Trophoblast cell (in vitro differentiated cells and primary cell): ENCODE measurements around the gene ZFP62.
A peak's percentile ranks its signal among the peaks of the same experiment; 100 is the strongest.

Experiments
- DNase-seq, 2 donors: peaks; one replicate each; pipeline ENCODE4 v3.0.0-alpha.2; 2016
- H2AFZ ChIP-seq: 2 replicates; pipeline ENCODE4 v1.6.1; 2013; ENCODE audit warnings: low read length, moderate library complexity, mild to moderate bottlenecking; ENCODE audit not compliant: insufficient read depth, poor library complexity
- H2AK5ac ChIP-seq: 2 replicates; pipeline ENCODE4 v1.6.1; 2013; ENCODE audit warnings: mild to moderate bottlenecking, low read length
- H2BK120ac ChIP-seq: 2 replicates; pipeline ENCODE4 v1.6.1; 2013; ENCODE audit warnings: low read length, mild to moderate bottlenecking, moderate library complexity; ENCODE audit not compliant: insufficient read depth, poor library complexity
- H2BK12ac ChIP-seq: 2 replicates; pipeline ENCODE4 v1.6.1; 2013; ENCODE audit warnings: mild to moderate bottlenecking, low read length, moderate library complexity
- H2BK5ac ChIP-seq: 2 replicates; pipeline ENCODE4 v1.6.1; 2013; ENCODE audit warnings: low read length, low read depth, moderate library complexity, mild to moderate bottlenecking; ENCODE audit not compliant: poor library complexity
- H3K14ac ChIP-seq: 2 replicates; pipeline ENCODE4 v1.6.1; 2013; ENCODE audit warnings: mild to moderate bottlenecking, low read length
- H3K18ac ChIP-seq: 2 replicates; pipeline ENCODE4 v1.6.1; 2013; ENCODE audit warnings: mild to moderate bottlenecking, low read length
- H3K23ac ChIP-seq: 2 replicates; pipeline ENCODE4 v1.6.1; 2013; ENCODE audit warnings: low read length
- H3K27ac ChIP-seq: 2 replicates; pipeline ENCODE4 v1.5.1; 2013; ENCODE audit warnings: low read depth, mild to moderate bottlenecking, inconsistent platforms, low read length, moderate library complexity
- H3K27me3 ChIP-seq: 2 replicates; pipeline ENCODE4 v1.6.1; 2013; ENCODE audit warnings: inconsistent platforms, mild to moderate bottlenecking, low read length, moderate library complexity; ENCODE audit not compliant: insufficient read depth
- H3K36me3 ChIP-seq, 2 experiments: 1 replicate in 1 of 2; 2 replicates in 1 of 2; pipeline ENCODE4 v1.6.1; 2013; ENCODE audit warnings: low read length in 2 of 2, mild to moderate bottlenecking in 2 of 2, moderate library complexity in 1 of 2; ENCODE audit not compliant: insufficient read depth in 2 of 2, control insufficient read depth in 1 of 2
- H3K4ac ChIP-seq: 2 replicates; pipeline ENCODE4 v1.6.1; 2013; ENCODE audit warnings: low read depth, mild to moderate bottlenecking, low read length, moderate library complexity
- H3K4me1 ChIP-seq, 2 experiments: 1 replicate in 1 of 2; 2 replicates in 1 of 2; pipeline ENCODE4 v1.6.1; 2013; ENCODE audit warnings: low read length in 2 of 2, mild to moderate bottlenecking in 2 of 2, moderate library complexity in 1 of 2; ENCODE audit not compliant: insufficient read depth in 2 of 2, control insufficient read depth in 1 of 2
- H3K4me2 ChIP-seq: 2 replicates; pipeline ENCODE4 v1.6.1; 2013; ENCODE audit warnings: inconsistent platforms, mild to moderate bottlenecking, low read length, moderate library complexity
- H3K4me3 ChIP-seq: 2 replicates; pipeline ENCODE4 v1.5.1; 2013; ENCODE audit warnings: mild to moderate bottlenecking, low read depth, low read length, inconsistent platforms
- H3K79me1 ChIP-seq: one replicate; pipeline ENCODE4 v1.6.1; 2013; ENCODE audit warnings: low read length
- H3K79me2 ChIP-seq: 2 replicates; pipeline ENCODE4 v1.6.1; 2013; ENCODE audit warnings: low read length, mild to moderate bottlenecking; ENCODE audit not compliant: control insufficient read depth, insufficient read depth, poor library complexity
- H3K9ac ChIP-seq: 2 replicates; pipeline ENCODE4 v1.6.1; 2013; ENCODE audit warnings: mild to moderate bottlenecking, low read length
- H3K9me3 ChIP-seq: 2 replicates; pipeline ENCODE4 v1.6.1; 2013; ENCODE audit warnings: low read depth, mild to moderate bottlenecking, control low read depth, inconsistent platforms, low read length; ENCODE audit not compliant: insufficient read depth
- H4K12ac ChIP-seq: 2 replicates; pipeline ENCODE4 v1.6.1; 2013; ENCODE audit warnings: low read depth, mild to moderate bottlenecking, low read length, moderate library complexity
- H4K8ac ChIP-seq: 2 replicates; pipeline ENCODE4 v1.6.1; 2013; ENCODE audit warnings: low read depth, mild to moderate bottlenecking, low read length, moderate library complexity
- H4K91ac ChIP-seq: one replicate; pipeline ENCODE4 v1.6.1; 2013; ENCODE audit warnings: low read depth, mild to moderate bottlenecking, low read length, moderate library complexity
- WGBS: extraction: QIAGEN DNeasy Blood & Tissue Kit; methylation state at CpG from one replicate; pipeline ENCODE4 v1.1.7; 2013; ENCODE audit warnings: missing lambda C conversion rate; ENCODE audit not compliant: insufficient read length, insufficient coverage; ENCODE audit errors: extremely low coverage; 5-methylcytosine and 5-hydroxymethylcytosine counted together

Gene ZFP62

DNA sequence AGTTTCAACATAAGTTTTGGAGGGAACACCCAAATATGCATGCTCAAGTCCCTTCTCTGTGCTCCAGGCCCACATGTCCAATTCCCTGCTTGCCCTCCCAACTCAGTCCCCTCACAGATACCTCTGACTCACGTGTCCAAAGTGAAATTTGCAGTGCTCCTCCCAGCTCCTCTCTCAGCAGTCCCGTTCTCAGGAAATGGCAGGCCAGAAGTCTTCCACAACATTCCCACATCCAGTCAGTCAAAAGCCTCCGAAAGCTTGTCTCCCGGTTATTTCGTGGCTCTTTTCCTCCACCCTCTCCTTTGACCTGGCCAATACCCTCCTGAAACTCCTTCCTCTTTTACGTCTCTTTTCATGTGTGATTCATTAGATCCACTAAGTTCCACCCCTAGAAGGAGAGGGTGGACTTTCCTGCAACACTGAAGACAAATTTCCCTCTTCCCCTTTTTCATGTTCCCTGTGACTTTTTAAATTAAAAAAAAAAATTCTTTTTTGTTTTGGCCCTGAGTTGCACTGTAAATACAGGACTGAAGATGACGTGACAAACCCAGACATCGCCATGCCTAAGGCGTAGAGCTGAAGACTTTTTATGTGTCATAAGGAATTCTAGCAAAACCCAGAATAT, 45.7 kb downstream of the ZFP62 start:
- Histone ChIP-seq H2BK120ac (no peak overlapping the region), H3K4me3 (no peak overlapping the region), H3K18ac (no peak overlapping the region), H3K27me3 (no peaks in the 10 kb centered on the region), H2AFZ (no peak overlapping the region), H2BK12ac (no peak overlapping the region), H3K14ac (no peak overlapping the region), H2BK5ac (no peak overlapping the region), H3K27ac (no peak overlapping the region), H3K9me3 (no peaks in the 10 kb centered on the region), H2AK5ac (no peak overlapping the region), H3K9ac (no peak overlapping the region), H3K4me2 (no peak overlapping the region), H4K8ac (no peak overlapping the region), H3K4me1 (peaks cover 8 to 13% of the 10 kb centered on the region in 2 experiments), H3K79me2 (peaks cover 4% of the 10 kb centered on the region), H3K23ac (no peak overlapping the region), H3K36me3 (no peaks in the 10 kb centered on the region), H3K79me1 (peaks cover 16% of the 10 kb centered on the region), H4K91ac (no peak overlapping the region), H4K12ac (no peak overlapping the region), H3K4ac (no peak overlapping the region)
- DNase-seq = peak in 1 of 2 donors; percentile 50
- no CpG with 5 or more reads among the region's 9 CpGs for WGBS

- Histone ChIP-seq H3K36me3 (no peaks in the 10 kb centered on the region), H3K14ac (no peak overlapping the region), H3K4me3 (no peak overlapping the region), H2AFZ (no peak overlapping the region), H3K27ac (no peak overlapping the region), H3K4me1 (peaks cover 13 to 18% of the 10 kb centered on the region in 2 experiments), H3K18ac (no peak overlapping the region), H3K4ac (no peak overlapping the region), H4K12ac (no peak overlapping the region), H2AK5ac (no peak overlapping the region), H4K8ac (no peak overlapping the region), H4K91ac (no peak overlapping the region), H2BK5ac (no peak overlapping the region), H3K27me3 (no peaks in the 10 kb centered on the region), H3K79me2 (peaks cover 10% of the 10 kb centered on the region), H3K9me3 (no peaks in the 10 kb centered on the region), H3K9ac (no peak overlapping the region), H3K23ac (no peak overlapping the region), H3K4me2 (no peak overlapping the region), H2BK120ac (peak overlapping the region; percentile 20), H3K79me1 (peaks cover 22% of the 10 kb centered on the region), H2BK12ac (peak overlapping the region; percentile 56)
- no CpG with 5 or more reads among the region's 5 CpGs for WGBS
- DNase-seq = no peak
Observed at GRCh38 chr5:180813420-180813819, 47.7 kb downstream of the ZFP62 start.

DNA sequence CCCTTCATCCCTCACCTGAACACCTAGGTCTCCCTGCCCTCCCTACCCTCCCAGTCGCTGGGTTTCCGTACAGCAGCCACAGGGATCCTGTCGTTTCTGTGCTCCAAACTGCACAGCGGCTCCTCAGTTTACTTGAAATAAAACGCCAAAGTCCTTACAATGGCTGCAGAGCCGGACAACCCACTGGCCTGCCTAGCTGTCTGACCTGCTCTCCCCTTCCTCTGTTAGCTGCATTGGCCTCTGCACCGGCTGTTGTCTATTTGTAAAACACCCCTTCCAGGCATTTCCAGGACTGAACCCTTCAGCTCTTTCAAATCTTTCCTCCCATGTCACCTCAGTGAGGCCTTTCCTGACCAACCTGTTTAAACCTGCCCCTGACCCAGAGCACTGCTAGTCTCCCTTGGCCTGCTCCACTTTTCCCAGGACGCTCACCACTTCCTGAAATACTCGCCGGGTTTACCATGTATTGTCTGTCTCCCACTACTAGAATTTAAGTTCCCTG, 49.4 kb downstream of the ZFP62 start:
- Histone ChIP-seq H4K91ac (peak overlapping the region; percentile 79), H3K14ac (peak overlapping the region; percentile 77), H3K4me3 (no peak overlapping the region), H3K9me3 (no peaks in the 10 kb centered on the region), H3K23ac (no peak overlapping the region), H2AK5ac (peak overlapping the region; percentile 88), H2AFZ (peak overlapping the region; percentile 66), H3K4me2 (peak overlapping the region; percentile 38), H3K18ac (peak overlapping the region; percentile 67), H3K4ac (peak overlapping the region; percentile 22), H3K79me1 (peaks cover 20% of the 10 kb centered on the region), H3K9ac (no peak overlapping the region), H3K36me3 (peaks cover 0 to 2% of the 10 kb centered on the region in 2 experiments), H2BK12ac (peak overlapping the region; percentile 91), H4K12ac (peak overlapping the region; percentile 63), H3K27ac (peak overlapping the region; percentile 79), H4K8ac (peak overlapping the region; percentile 84), H3K4me1 (peaks cover 15 to 23% of the 10 kb centered on the region in 2 experiments), H3K27me3 (no peaks in the 10 kb centered on the region), H2BK120ac (peak overlapping the region; percentile 64), H2BK5ac (peak overlapping the region; percentile 63), H3K79me2 (peaks cover 10% of the 10 kb centered on the region)
- WGBS = no CpG with 5 or more reads among the region's 10 CpGs
- DNase-seq = peak in 1 of 2 donors; percentile 56

- Histone ChIP-seq H2BK5ac (peak overlapping the region; percentile 81), H4K8ac (peak overlapping the region; percentile 93), H3K79me2 (peaks cover 10% of the 10 kb centered on the region), H2BK120ac (peak overlapping the region; percentile 76), H3K4ac (peak overlapping the region; percentile 41), H4K91ac (peak overlapping the region; percentile 94), H3K36me3 (peaks cover 0 to 7% of the 10 kb centered on the region in 2 experiments), H3K27me3 (no peaks in the 10 kb centered on the region), H3K18ac (peak overlapping the region; percentile 90), H2AFZ (peak overlapping the region; percentile 89), H2AK5ac (peak overlapping the region; percentile 88), H3K23ac (no peak overlapping the region), H3K9me3 (no peaks in the 10 kb centered on the region), H3K79me1 (peaks cover 17% of the 10 kb centered on the region), H2BK12ac (peak overlapping the region; percentile 91), H3K27ac (peak overlapping the region; percentile 79), H3K4me2 (peak overlapping the region; percentile 69), H3K4me3 (peak overlapping the region; percentile 96), H3K4me1 (peaks cover 12 to 24% of the 10 kb centered on the region in 2 experiments), H3K14ac (peak overlapping the region; percentile 90), H4K12ac (peak overlapping the region; percentile 95), H3K9ac (peak overlapping the region; percentile 55)
- WGBS = no CpG with 5 or more reads among the region's 30 CpGs
- DNase-seq = no peak
Observed at GRCh38 chr5:180810959-180811622, 50.0 kb downstream of the ZFP62 start.
